NB4 (cell line): ENCODE results near the gene CYB5A.

Experiments
- MYC ChIP-seq: IDR thresholded peaks from 2 replicates; pipeline ENCODE4 v1.6.1; 2011; ENCODE audit warnings: low read depth, low read length
- TF ChIP-seq, protein P1 (sequence below): IDR thresholded peaks from one replicate; pipeline ENCODE4 v1.5.1; 2012; ENCODE audit warnings: low read depth, low read length

DNA sequence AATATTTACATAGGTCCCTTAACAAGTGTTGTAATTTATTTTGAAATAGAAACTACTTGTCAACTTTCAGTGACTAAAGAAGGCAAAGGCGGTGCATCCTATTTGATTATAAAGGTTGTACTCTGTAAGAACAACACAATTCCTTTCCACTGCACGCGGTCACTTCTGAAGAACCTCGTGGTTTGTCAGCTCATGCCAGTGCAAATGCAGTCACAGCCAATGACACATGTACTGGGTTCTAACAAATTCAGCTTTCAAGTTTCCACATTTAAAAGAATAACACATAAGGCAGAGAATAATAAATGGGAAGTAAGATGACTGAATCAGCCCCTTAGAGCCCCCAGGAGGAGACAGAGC lies 39.7 kb downstream of the CYB5A start:
- TF ChIP-seq, protein P1, sequence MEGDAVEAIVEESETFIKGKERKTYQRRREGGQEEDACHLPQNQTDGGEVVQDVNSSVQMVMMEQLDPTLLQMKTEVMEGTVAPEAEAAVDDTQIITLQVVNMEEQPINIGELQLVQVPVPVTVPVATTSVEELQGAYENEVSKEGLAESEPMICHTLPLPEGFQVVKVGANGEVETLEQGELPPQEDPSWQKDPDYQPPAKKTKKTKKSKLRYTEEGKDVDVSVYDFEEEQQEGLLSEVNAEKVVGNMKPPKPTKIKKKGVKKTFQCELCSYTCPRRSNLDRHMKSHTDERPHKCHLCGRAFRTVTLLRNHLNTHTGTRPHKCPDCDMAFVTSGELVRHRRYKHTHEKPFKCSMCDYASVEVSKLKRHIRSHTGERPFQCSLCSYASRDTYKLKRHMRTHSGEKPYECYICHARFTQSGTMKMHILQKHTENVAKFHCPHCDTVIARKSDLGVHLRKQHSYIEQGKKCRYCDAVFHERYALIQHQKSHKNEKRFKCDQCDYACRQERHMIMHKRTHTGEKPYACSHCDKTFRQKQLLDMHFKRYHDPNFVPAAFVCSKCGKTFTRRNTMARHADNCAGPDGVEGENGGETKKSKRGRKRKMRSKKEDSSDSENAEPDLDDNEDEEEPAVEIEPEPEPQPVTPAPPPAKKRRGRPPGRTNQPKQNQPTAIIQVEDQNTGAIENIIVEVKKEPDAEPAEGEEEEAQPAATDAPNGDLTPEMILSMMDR, result no peak
- no peak for TF ChIP-seq MYC
